H1 (cell line): ENCODE measurements around the gene MFSD2A. TPM values are rescaled to one million over a fixed set of nuclear protein-coding genes. Genes with fewer than 3 reads are reported as not detected.

Experiments
- ASH2L ChIP-seq: fragments of 200-600, 300-600 bp; sonication (generic); IDR thresholded peaks from one replicate; pipeline ENCODE4 v1.7.1; 2017; ENCODE audit warnings: low read length
- ATF2 ChIP-seq: IDR thresholded peaks from 2 replicates; pipeline ENCODE4 v1.6.1; 2012; ENCODE audit warnings: low read length, inconsistent platforms
- KDM5A ChIP-seq: fragments of 200-600 bp; IDR thresholded peaks from 2 replicates; pipeline ENCODE4 v1.7.1; 2012; ENCODE audit warnings: mild to moderate bottlenecking, low read length, inconsistent platforms, mixed read lengths
- RNF2 ChIP-seq: fragments of 200-900, 300-1000 bp; sonication (generic); IDR thresholded peaks from 2 replicates; pipeline ENCODE4 v1.7.1; 2016; ENCODE audit warnings: borderline replicate concordance, low read depth, mild to moderate bottlenecking, antibody characterized with exemption, low read length; ENCODE audit not compliant: poor library complexity, severe bottlenecking; ENCODE audit errors: missing control alignments
- SAP30 ChIP-seq: fragments of 300-600 bp; sonication (generic); IDR thresholded peaks from 2 replicates; pipeline ENCODE4 v1.7.1; 2012; ENCODE audit warnings: low read length, moderate library complexity, mild to moderate bottlenecking, inconsistent platforms; ENCODE audit not compliant: insufficient read depth, insufficient replicate concordance
- polyA plus RNA-seq, 7 experiments: library from polyadenylated mRNA; depleted of rRNA in 3 of 7; stranded (reverse) in 5 of 7; unstranded in 2 of 7; fragments of >200 nt in 5 of 7; fragments of 200-250 nt in 2 of 7; gene quantifications; 1 replicate in 5 of 7; 2 replicates in 1 of 7; 4 replicates in 1 of 7; pipeline versions ENCODE4 v1.2.1 to v1.2.3, GENCODE V29; 2011 to 2013; ENCODE audit warnings: missing spikeins in 2 of 7, mixed read lengths in 2 of 7
- total RNA-seq: library from RNA; stranded (reverse); fragmentation: NEBNext Ultra II Directional; extraction: Animal tissue kit (Norgen Biotek cat#: 25700); gene quantifications from 2 replicates; pipeline ENCODE4 v1.2.1, GENCODE V29; 2021

The MFSD2A gene
- total and polyA plus RNA-seq, 2 of the 8 experiments (the other 6 are each of a cell fraction or from before 2014, with no cell fraction given) = 18.3 to 25.9 TPM

DNA sequence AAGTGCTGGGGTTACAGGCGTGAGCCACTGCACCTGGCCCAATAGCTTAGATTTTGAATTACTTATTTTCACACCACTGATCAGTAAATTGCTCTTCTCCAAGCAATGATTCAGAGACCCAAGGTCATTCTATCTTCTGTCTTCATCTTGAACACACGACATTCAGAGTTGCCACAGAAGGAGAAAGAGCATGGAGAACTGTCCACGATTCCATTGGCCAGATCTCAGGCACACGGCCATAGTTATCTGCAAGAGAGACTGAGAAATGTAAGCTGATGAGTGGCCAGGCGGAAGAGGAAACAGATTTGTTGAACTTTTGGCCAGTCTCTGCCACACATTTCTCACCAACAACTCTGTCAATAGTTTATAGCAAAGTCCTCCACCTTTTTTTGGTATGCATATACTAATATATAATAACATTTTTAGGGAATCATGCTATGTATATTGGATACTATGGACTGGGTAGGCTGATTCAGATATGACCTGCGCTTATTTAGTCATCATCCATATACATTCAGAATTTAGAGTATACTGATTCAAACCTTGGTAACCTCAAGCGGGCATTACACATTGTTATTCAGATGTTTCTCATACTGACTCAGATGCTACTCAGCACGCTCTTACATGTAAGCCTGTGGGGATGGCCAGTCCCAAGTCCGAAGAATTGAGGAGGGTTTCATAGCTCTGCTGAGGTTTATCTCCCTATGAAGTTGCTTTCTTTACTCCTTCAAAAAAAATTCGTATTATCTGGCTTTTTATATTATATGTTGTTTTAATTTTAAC lies 60.1 kb downstream of the MFSD2A start (continued):
- TF ChIP-seq ATF2 (no peak), ASH2L (no peak), RNF2 (no peak), KDM5A (no peak), SAP30 (no peak)
